HepG2 (cell line): ENCODE data around the gene NDUFB10. TPM values are rescaled to one million over a fixed set of nuclear protein-coding genes. Genes with fewer than 3 reads are reported as not detected.

Source experiments
- ATRX ChIP-seq: sonication (generic); formaldehyde crosslinking; IDR thresholded peaks from 2 replicates; pipeline ENCODE4 v1.4.0; 2020; ENCODE audit warnings: missing genetic modification reagents, borderline replicate concordance
- CHD4 ChIP-seq: fragments of 200-600 bp; sonication (generic); IDR thresholded peaks from 2 replicates; pipeline ENCODE4 v1.7.0; 2017; ENCODE audit warnings: mild to moderate bottlenecking, low read length, borderline replicate concordance
- DNMT1 ChIP-seq: sonication (generic); formaldehyde crosslinking; IDR thresholded peaks from 2 replicates; pipeline ENCODE4 v1.5.1; 2020; ENCODE audit warnings: mild to moderate bottlenecking, missing genetic modification reagents
- KDM5A ChIP-seq: fragments of 200-600 bp; sonication (generic); IDR thresholded peaks from 2 replicates; pipeline ENCODE4 v1.7.0; 2018; ENCODE audit warnings: antibody characterized with exemption, mild to moderate bottlenecking, low read length, borderline replicate concordance
- KLF11 ChIP-seq: IDR thresholded peaks from 2 replicates; pipeline ENCODE4 v1.6.1; 2016; ENCODE audit warnings: missing compliant biosample characterization
- KLF6 ChIP-seq: IDR thresholded peaks from 2 replicates; pipeline ENCODE4 v1.8.0; 2016; ENCODE audit warnings: missing biosample characterization, missing genetic modification reagents
- KMT2A ChIP-seq: sonication (generic); formaldehyde crosslinking; IDR thresholded peaks from 2 replicates; pipeline ENCODE4 v1.4.0; 2020; ENCODE audit warnings: missing genetic modification reagents
- KMT2B ChIP-seq: IDR thresholded peaks from 2 replicates; pipeline ENCODE4 v1.6.1; 2016; ENCODE audit warnings: missing genetic modification reagents, missing compliant biosample characterization
- PRPF4 ChIP-seq: fragments of 200-400 bp; formaldehyde crosslinking; IDR thresholded peaks from 2 replicates; pipeline ENCODE4 v1.6.1; 2016; ENCODE audit warnings: low read length, low read depth; ENCODE audit not compliant: poor library complexity, severe bottlenecking
- ZNF335 ChIP-seq: sonication (generic); formaldehyde crosslinking; IDR thresholded peaks from 2 replicates; pipeline ENCODE4 v1.4.0; 2020; ENCODE audit warnings: missing genetic modification reagents
- ZNF510 ChIP-seq: sonication (generic); formaldehyde crosslinking; IDR thresholded peaks from 2 replicates; pipeline ENCODE4 v1.4.0; 2020; ENCODE audit warnings: low read depth, mild to moderate bottlenecking, missing genetic modification reagents
- ZNF562 ChIP-seq: sonication (generic); formaldehyde crosslinking; IDR thresholded peaks from 2 replicates; pipeline ENCODE4 v1.8.0; 2022; ENCODE audit warnings: missing genetic modification reagents, borderline replicate concordance
- ZNF761 ChIP-seq: sonication (generic); formaldehyde crosslinking; conservative IDR thresholded peaks from 2 replicates; pipeline ENCODE4 v1.4.0; 2020; ENCODE audit warnings: mild to moderate bottlenecking, missing genetic modification reagents
- ZNF773 ChIP-seq: sonication (generic); formaldehyde crosslinking; IDR thresholded peaks from 2 replicates; pipeline ENCODE4 v1.4.0; 2020; ENCODE audit warnings: missing genetic modification reagents, borderline replicate concordance
- ZNF83 ChIP-seq: sonication (generic); formaldehyde crosslinking; IDR thresholded peaks from 2 replicates; pipeline ENCODE4 v1.4.0; 2020; ENCODE audit warnings: missing genetic modification reagents, mild to moderate bottlenecking, borderline replicate concordance
- ZNF891 ChIP-seq: sonication (generic); formaldehyde crosslinking; IDR thresholded peaks from 2 replicates; pipeline ENCODE4 v1.5.0; 2020; ENCODE audit warnings: mild to moderate bottlenecking, missing genetic modification reagents
- ZZZ3 ChIP-seq: sonication (generic); formaldehyde crosslinking; IDR thresholded peaks from 2 replicates; pipeline ENCODE4 v1.4.0; 2020; ENCODE audit warnings: missing genetic modification reagents, mild to moderate bottlenecking, borderline replicate concordance
- polyA plus RNA-seq, 8 experiments: library from polyadenylated mRNA; depleted of rRNA in 3 of 8; stranded (reverse) in 7 of 8; unstranded in 1 of 8; fragments of >200 nt; fragmentation: Illumina TruSeq in 4 of 8; extraction: Trizol in 4 of 8; gene quantifications; 2 replicates each; pipeline versions ENCODE4 v1.2.1 to v1.2.3, GENCODE V29; 2011 to 2016; ENCODE audit warnings: low read depth in 4 of 8, missing spikeins in 1 of 8, mixed read lengths in 1 of 8; ENCODE audit not compliant: insufficient read depth in 1 of 8
- total RNA-seq, 5 experiments: library from RNA; depleted of rRNA; stranded (reverse); fragments of >200 nt; fragmentation: Illumina TruSeq; extraction: Trizol; gene quantifications; 2 replicates each; pipeline ENCODE4 v1.2.3, GENCODE V29; 2016; ENCODE audit warnings: low read depth in 1 of 5
- TF ChIP-seq, protein P1 (sequence below): sonication (generic); formaldehyde crosslinking; IDR thresholded peaks from 2 replicates; pipeline ENCODE4 v1.8.0; 2022; ENCODE audit warnings: mild to moderate bottlenecking, missing genetic modification reagents, borderline replicate concordance
- TF ChIP-seq, protein P2 (sequence below): sonication (generic); formaldehyde crosslinking; conservative IDR thresholded peaks from 2 replicates; pipeline ENCODE4 v1.8.0; 2022; ENCODE audit warnings: low read depth, missing genetic modification reagents
- TF ChIP-seq, protein P3 (sequence below): sonication (generic); formaldehyde crosslinking; IDR thresholded peaks from 2 replicates; pipeline ENCODE4 v1.5.0; 2020; ENCODE audit warnings: missing genetic modification reagents
- TF ChIP-seq, protein P4 (sequence below), 2 experiments: sonication (generic) in 1 of 2; formaldehyde crosslinking in 1 of 2; IDR thresholded peaks; 2 replicates each; pipeline versions ENCODE4 v1.5.1 to v1.6.1; 2011 to 2020; ENCODE audit warnings: borderline replicate concordance in 1 of 2, low read depth in 1 of 2, low read length in 1 of 2, mild to moderate bottlenecking in 1 of 2, missing genetic modification reagents in 1 of 2, moderate library complexity in 1 of 2

NDUFB10 gene
- total and polyA plus RNA-seq, 2 of the 13 experiments (the other 11 are each of a cell fraction or from before 2014, with no cell fraction given), result 68.6 to 157 TPM

DNA sequence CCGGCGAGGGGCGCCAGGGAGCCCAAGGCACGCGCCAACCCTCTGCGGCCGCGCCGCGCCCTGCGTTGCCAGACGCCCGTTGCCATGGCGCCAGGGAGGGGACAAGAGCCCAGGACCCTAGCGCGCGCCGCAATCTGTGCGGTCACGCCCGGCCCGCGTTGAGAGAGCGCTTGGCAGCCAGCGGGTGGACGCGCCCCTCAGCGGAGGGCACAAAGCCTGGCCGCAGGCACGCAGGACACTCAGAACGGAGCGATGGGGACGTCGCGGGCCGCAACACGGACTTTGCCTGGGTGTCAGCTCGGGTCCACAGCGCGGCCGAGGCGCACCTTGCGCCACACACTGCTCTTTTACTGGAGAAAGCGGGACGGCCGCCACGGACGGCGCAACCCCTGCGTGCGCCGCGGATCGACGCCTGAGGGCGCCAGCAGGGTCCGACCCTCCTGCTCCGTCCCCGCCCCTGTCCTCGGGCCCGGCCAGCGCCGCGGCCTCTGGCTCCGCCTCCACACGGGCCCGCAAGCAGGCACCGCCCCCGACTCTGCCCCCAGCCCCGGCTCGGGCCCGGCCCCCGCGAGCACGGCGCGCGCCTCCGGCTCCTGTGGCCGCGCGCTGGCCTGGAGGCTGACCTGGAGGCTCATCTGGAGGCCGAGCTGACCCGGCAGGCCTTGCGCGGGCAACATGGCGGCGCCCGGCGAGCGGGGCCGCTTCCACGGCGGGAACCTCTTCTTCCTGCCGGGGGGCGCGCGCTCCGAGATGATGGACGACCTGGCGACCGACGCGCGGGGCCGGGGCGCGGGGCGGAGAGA, 24.4 kb downstream of the NDUFB10 start, which contains the start of gene GFER (continued):
- TF ChIP-seq, protein P1, sequence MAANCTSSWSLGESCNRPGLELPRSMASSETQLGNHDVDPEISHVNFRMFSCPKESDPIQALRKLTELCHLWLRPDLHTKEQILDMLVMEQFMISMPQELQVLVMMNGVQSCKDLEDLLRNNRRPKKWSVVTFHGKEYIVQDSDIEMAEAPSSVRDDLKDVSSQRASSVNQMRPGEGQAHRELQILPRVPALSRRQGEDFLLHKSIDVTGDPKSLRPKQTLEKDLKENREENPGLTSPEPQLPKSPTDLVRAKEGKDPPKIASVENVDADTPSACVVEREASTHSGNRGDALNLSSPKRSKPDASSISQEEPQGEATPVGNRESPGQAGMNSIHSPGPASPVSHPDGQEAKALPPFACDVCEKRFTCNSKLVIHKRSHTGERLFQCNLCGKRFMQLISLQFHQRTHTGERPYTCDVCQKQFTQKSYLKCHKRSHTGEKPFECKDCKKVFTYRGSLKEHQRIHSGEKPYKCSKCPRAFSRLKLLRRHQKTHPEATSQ, result peak; percentile 49; the same call in 1 of the 2 replicates
- no peak for TF ChIP-seq PRPF4
- TF ChIP-seq KLF11 (CRISPR knock-in tag), result no peak
- TF ChIP-seq ATRX, result no peak
- peak; percentile 12; the same call in 1 of the 2 replicates for TF ChIP-seq ZNF891
- TF ChIP-seq ZNF83 (CRISPR knock-in tag), result no peak
- TF ChIP-seq ZNF335 (CRISPR knock-in tag), result no peak
- no peak for TF ChIP-seq ZNF773 (CRISPR knock-in tag)
- TF ChIP-seq CHD4, result no peak
- TF ChIP-seq, protein P2, sequence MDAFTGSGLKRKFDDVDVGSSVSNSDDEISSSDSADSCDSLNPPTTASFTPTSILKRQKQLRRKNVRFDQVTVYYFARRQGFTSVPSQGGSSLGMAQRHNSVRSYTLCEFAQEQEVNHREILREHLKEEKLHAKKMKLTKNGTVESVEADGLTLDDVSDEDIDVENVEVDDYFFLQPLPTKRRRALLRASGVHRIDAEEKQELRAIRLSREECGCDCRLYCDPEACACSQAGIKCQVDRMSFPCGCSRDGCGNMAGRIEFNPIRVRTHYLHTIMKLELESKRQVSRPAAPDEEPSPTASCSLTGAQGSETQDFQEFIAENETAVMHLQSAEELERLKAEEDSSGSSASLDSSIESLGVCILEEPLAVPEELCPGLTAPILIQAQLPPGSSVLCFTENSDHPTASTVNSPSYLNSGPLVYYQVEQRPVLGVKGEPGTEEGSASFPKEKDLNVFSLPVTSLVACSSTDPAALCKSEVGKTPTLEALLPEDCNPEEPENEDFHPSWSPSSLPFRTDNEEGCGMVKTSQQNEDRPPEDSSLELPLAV (CRISPR knock-in tag), result no peak
- peak; percentile 80 for TF ChIP-seq KLF6 (CRISPR knock-in tag)
- peak; percentile 5; the same call in 1 of the 2 replicates for TF ChIP-seq KMT2A (CRISPR knock-in tag)
- TF ChIP-seq ZNF761, result no peak
- TF ChIP-seq DNMT1, result no peak
- peak; percentile 74 for TF ChIP-seq KDM5A
- no peak for TF ChIP-seq ZNF562 (CRISPR knock-in tag)
- TF ChIP-seq ZNF510, result no peak; the same call in 1 of the 2 replicates
- TF ChIP-seq KMT2B (CRISPR knock-in tag), result no peak
- no peak for TF ChIP-seq ZZZ3
- TF ChIP-seq, protein P3, sequence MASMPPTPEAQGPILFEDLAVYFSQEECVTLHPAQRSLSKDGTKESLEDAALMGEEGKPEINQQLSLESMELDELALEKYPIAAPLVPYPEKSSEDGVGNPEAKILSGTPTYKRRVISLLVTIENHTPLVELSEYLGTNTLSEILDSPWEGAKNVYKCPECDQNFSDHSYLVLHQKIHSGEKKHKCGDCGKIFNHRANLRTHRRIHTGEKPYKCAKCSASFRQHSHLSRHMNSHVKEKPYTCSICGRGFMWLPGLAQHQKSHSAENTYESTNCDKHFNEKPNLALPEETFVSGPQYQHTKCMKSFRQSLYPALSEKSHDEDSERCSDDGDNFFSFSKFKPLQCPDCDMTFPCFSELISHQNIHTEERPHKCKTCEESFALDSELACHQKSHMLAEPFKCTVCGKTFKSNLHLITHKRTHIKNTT, result no peak
- TF ChIP-seq, protein P4, sequence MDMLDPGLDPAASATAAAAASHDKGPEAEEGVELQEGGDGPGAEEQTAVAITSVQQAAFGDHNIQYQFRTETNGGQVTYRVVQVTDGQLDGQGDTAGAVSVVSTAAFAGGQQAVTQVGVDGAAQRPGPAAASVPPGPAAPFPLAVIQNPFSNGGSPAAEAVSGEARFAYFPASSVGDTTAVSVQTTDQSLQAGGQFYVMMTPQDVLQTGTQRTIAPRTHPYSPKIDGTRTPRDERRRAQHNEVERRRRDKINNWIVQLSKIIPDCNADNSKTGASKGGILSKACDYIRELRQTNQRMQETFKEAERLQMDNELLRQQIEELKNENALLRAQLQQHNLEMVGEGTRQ (IDR thresholded peaks at IDR 0.05; ENCODE audit: low read depth, low read length), result no peak
- TF ChIP-seq, protein P4 (CRISPR knock-in tag; IDR thresholded peaks at IDR 0.05; ENCODE audit: borderline replicate concordance), result no peak
